HepG2 (cell line): ENCODE data around the gene STARD5. TPM values are rescaled to one million over a fixed set of nuclear protein-coding genes. Genes with fewer than 3 reads are reported as not detected.

Experiments used
- FOXK1 ChIP-seq: sonication (generic); formaldehyde crosslinking; IDR thresholded peaks from 2 replicates; pipeline ENCODE4 v1.4.0; 2020; ENCODE audit warnings: low read depth, missing genetic modification reagents, borderline replicate concordance
- MIER3 ChIP-seq: IDR thresholded peaks from 2 replicates; pipeline ENCODE4 v1.6.1; 2016; ENCODE audit warnings: missing compliant biosample characterization, borderline replicate concordance
- RBM22 ChIP-seq: fragments of 200-400 bp; formaldehyde crosslinking; optimal IDR thresholded peaks from 2 replicates; pipeline ENCODE3; 2017; ENCODE audit warnings: mild to moderate bottlenecking, low read length, moderate library complexity
- U2AF2 ChIP-seq: fragments of 200-400 bp; formaldehyde crosslinking; IDR thresholded peaks from 2 replicates; pipeline ENCODE4 v1.6.1; 2017; ENCODE audit warnings: low read depth, mild to moderate bottlenecking, low read length
- ZBTB1 ChIP-seq: sonication (generic); formaldehyde crosslinking; IDR thresholded peaks from 2 replicates; pipeline ENCODE4 v1.4.0; 2020; ENCODE audit warnings: missing genetic modification reagents, borderline replicate concordance
- ZFP82 ChIP-seq: sonication (generic); formaldehyde crosslinking; IDR thresholded peaks from 2 replicates; pipeline ENCODE4 v1.5.1; 2020; ENCODE audit warnings: mild to moderate bottlenecking, missing genetic modification reagents, borderline replicate concordance
- ZHX1 ChIP-seq: sonication (generic); formaldehyde crosslinking; IDR thresholded peaks from 2 replicates; pipeline ENCODE4 v1.8.1; 2022; ENCODE audit warnings: low read depth, mild to moderate bottlenecking, missing genetic modification reagents
- ZKSCAN5 ChIP-seq: sonication (generic); formaldehyde crosslinking; IDR thresholded peaks from 2 replicates; pipeline ENCODE4 v1.5.1; 2020; ENCODE audit warnings: mild to moderate bottlenecking, missing genetic modification reagents
- ZNF143 ChIP-seq: sonication (generic); formaldehyde crosslinking; IDR thresholded peaks from 2 replicates; pipeline ENCODE4 v1.4.0; 2020; ENCODE audit warnings: missing genetic modification reagents
- ZNF407 ChIP-seq: sonication (generic); formaldehyde crosslinking; IDR thresholded peaks from one replicate; pipeline ENCODE4 v1.5.1; 2020; ENCODE audit warnings: mild to moderate bottlenecking, missing genetic modification reagents; ENCODE audit errors: not compliant biosample characterization
- ZNF629 ChIP-seq: sonication (generic); formaldehyde crosslinking; conservative IDR thresholded peaks from 2 replicates; pipeline ENCODE4 v1.5.0; 2020; ENCODE audit warnings: missing genetic modification reagents
- ZSCAN9 ChIP-seq: IDR thresholded peaks from 2 replicates; pipeline ENCODE4 v1.6.1; 2016; ENCODE audit warnings: borderline replicate concordance
- polyA plus RNA-seq, 8 experiments: library from polyadenylated mRNA; depleted of rRNA in 3 of 8; stranded (reverse) in 7 of 8; unstranded in 1 of 8; fragments of >200 nt; fragmentation: Illumina TruSeq in 4 of 8; extraction: Trizol in 4 of 8; gene quantifications; 2 replicates each; pipeline versions ENCODE4 v1.2.1 to v1.2.3, GENCODE V29; 2011 to 2016; ENCODE audit warnings: low read depth in 4 of 8, missing spikeins in 1 of 8, mixed read lengths in 1 of 8; ENCODE audit not compliant: insufficient read depth in 1 of 8
- total RNA-seq, 5 experiments: library from RNA; depleted of rRNA; stranded (reverse); fragments of >200 nt; fragmentation: Illumina TruSeq; extraction: Trizol; gene quantifications; 2 replicates each; pipeline ENCODE4 v1.2.3, GENCODE V29; 2016; ENCODE audit warnings: low read depth in 1 of 5
- TF ChIP-seq, protein P1 (sequence below): IDR thresholded peaks from 2 replicates; pipeline ENCODE4 v1.6.1; 2016; ENCODE audit warnings: mild to moderate bottlenecking, missing biosample characterization, missing genetic modification reagents
- TF ChIP-seq, protein P2 (sequence below): sonication (generic); formaldehyde crosslinking; IDR thresholded peaks from 2 replicates; pipeline ENCODE4 v1.5.1; 2020; ENCODE audit warnings: missing genetic modification reagents, mild to moderate bottlenecking, borderline replicate concordance

STARD5 gene
- total and polyA plus RNA-seq, 2 of the 13 experiments (the other 11 are each of a cell fraction or from before 2014, with no cell fraction given), result 3.1 to 3.5 TPM

- TF ChIP-seq ZNF407 (CRISPR knock-in tag), result peak; percentile 50
- TF ChIP-seq U2AF2, result no peak
- no peak for TF ChIP-seq ZKSCAN5 (CRISPR knock-in tag)
- no peak for TF ChIP-seq ZNF143 (CRISPR knock-in tag)
- no peak for TF ChIP-seq ZSCAN9
- TF ChIP-seq ZHX1 (CRISPR knock-in tag), result 0 out of 2 replicates have a peak, but pooled peaks have one; percentile 64
- TF ChIP-seq RBM22, result no peak
- no peak for TF ChIP-seq FOXK1 (CRISPR knock-in tag)
- TF ChIP-seq ZFP82 (CRISPR knock-in tag), result no peak; the same call in 1 of the 2 replicates
- no peak for TF ChIP-seq ZBTB1 (CRISPR knock-in tag)
- TF ChIP-seq, protein P1, sequence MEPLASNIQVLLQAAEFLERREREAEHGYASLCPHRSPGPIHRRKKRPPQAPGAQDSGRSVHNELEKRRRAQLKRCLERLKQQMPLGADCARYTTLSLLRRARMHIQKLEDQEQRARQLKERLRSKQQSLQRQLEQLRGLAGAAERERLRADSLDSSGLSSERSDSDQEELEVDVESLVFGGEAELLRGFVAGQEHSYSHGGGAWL (CRISPR knock-in tag), result 0 out of 2 replicates have a peak, but pooled peaks have one; percentile 21
- TF ChIP-seq MIER3 (CRISPR knock-in tag), result no peak
- TF ChIP-seq, protein P2, sequence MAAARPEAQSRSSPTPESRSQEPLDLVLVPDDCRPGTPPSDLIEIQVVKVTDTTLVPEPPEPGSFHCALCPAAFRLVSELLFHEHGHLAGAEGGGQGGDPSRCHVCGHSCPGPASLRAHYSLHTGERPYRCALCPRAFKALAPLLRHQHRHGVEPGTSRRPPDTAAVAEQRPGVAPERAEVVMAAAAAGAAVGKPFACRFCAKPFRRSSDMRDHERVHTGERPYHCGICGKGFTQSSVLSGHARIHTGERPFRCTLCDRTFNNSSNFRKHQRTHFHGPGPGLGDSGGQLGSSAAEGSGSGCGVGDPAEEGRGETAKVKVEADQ, result no peak
- TF ChIP-seq ZNF629 (CRISPR knock-in tag), result no peak
Observed at GRCh38 chr15:81323944-81324881, at the start of gene STARD5 (continued).
